Measurements from ENCODE around the gene ZC3H10.

The ZC3H10 gene

DNA sequence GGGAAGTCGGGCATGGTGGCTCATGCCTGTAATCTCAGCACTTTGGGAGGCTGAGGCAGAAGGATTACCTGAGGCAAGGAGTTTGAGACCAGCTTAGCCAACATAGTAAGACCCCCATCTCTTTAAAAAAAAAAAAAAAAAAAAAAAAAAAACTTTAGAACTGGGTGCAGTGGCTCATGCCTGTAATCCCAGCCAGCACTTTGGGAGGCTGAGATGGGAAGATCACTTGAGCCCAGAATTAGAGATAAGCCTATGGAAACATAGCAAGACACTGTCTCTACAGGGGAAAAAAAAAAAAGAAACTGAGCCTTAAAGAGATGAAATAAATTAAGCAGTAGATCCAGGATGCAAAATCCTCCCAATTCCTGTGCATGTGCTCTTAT lies 15.4 kb upstream of the ZC3H10 start:
- no peak overlapping the region for H3K4me3 ChIP-seq

DNA sequence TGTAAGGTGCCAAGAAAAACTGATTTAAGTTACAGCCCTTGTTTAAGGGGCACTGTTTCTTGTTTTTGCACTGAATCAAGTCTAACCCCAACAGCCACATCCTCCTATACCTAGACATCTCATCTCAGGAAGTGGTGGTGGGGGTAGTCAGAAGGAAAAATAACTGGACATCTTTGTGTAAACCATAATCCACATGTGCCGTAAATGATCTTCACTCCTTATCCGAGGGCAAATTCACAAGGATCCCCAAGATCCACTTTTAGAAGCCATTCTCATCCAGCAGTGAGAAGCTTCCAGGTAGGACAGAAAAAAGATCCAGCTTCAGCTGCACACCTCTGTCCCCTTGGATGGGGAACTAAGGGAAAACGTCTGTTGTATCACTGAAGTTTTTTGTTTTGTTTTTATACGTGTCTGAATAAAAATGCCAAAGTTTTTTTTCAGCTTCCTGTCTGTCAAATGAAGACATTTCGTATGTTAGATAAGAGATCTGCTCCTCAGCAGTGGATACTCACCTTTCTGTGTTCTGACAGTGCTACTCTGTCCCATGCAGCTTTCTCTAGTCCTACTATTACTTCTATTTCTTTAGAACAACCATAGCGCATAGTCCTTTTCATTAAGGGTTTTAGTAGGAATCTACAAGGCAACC lies 14.9 kb upstream of the ZC3H10 start:
- Histone ChIP-seq H3K27ac (peak overlapping the region in 1 of 2 donors; percentile 73), H3K4me3 (peak overlapping the region; percentile 91)
- TF ChIP-seq, protein P1, sequence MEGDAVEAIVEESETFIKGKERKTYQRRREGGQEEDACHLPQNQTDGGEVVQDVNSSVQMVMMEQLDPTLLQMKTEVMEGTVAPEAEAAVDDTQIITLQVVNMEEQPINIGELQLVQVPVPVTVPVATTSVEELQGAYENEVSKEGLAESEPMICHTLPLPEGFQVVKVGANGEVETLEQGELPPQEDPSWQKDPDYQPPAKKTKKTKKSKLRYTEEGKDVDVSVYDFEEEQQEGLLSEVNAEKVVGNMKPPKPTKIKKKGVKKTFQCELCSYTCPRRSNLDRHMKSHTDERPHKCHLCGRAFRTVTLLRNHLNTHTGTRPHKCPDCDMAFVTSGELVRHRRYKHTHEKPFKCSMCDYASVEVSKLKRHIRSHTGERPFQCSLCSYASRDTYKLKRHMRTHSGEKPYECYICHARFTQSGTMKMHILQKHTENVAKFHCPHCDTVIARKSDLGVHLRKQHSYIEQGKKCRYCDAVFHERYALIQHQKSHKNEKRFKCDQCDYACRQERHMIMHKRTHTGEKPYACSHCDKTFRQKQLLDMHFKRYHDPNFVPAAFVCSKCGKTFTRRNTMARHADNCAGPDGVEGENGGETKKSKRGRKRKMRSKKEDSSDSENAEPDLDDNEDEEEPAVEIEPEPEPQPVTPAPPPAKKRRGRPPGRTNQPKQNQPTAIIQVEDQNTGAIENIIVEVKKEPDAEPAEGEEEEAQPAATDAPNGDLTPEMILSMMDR (IDR thresholded peaks at IDR 0.05): no peak
- no peak for DNase-seq (ENCODE audit: low spot score)

More for the DNA sequence above, 15.4 kb upstream of the ZC3H10 start:
- no peak for DNase-seq (ENCODE audit: low spot score)
- TF ChIP-seq, protein P1 (IDR thresholded peaks at IDR 0.05): no peak
- no peak overlapping the region for H3K27ac ChIP-seq

DNA sequence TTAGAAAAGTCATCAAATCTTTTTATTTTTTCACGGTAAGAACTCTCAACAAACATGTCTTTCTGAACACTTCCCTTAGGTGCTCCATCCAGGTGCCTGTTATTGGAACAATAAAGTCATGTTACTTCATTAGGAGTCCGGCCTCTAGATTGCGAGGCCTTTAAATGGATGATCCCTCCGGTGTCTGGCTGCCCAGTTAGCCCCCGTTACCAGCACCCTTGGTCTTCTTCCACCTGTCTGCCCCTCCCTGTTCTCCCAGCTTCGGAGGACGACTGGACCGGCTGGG lies 14.3 kb upstream of the ZC3H10 start:
- no peak for DNase-seq (ENCODE audit: low spot score)
- H3K27ac ChIP-seq: peak overlapping the region; percentile 73 to 93
- H3K4me3 ChIP-seq: peak overlapping the region; percentile 91
- TF ChIP-seq, protein P1 (IDR thresholded peaks at IDR 0.05): no peak

DNA sequence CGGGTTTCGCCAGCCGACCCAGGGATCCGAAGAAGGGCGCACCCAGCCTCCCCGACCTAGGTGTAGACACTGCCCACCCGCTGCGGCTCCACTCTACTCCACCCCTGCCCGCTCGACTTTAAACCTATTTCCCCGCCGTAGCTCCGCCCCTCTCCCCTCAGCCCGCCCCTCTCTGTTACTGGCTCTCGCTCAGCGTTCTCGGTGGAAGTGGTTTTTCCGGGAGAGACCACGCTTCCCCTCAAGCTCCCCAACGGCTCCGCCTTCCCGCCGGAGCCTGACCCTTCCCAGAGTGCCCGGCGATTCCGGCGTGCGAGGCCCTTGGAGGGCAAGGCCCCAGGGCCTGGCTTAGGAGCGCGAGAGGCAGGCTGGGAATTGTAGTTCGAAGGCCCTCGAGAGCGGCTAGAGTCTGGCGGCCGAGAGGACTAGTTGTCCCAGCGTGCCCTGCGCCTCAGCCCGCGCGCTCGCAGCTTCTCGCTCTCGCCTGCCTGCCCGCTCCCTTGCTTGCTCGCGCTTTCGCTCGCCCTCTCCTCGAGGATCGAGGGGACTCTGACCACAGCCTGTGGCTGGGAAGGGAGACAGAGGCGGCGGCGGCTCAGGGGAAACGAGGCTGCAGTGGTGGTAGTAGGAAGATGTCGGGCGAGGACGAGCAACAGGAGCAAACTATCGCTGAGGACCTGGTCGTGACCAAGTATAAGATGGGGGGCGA lies 13.8 kb upstream of the ZC3H10 start, which contains the start of gene PA2G4:
PA2G4 (plus strand) TSS at position 451 of the 706 bp plus-strand sequence; CDS start at position 630, 179 bp downstream.
- TF ChIP-seq, protein P1 (IDR thresholded peaks at IDR 0.05): no peak
- DNase-seq (ENCODE audit: low spot score): peak; percentile 99
- Histone ChIP-seq H3K4me3 (peak within 1 kb of the TSS; percentile 91), H3K27ac (peak within 1 kb of the TSS; percentile 73 to 93)

DNA sequence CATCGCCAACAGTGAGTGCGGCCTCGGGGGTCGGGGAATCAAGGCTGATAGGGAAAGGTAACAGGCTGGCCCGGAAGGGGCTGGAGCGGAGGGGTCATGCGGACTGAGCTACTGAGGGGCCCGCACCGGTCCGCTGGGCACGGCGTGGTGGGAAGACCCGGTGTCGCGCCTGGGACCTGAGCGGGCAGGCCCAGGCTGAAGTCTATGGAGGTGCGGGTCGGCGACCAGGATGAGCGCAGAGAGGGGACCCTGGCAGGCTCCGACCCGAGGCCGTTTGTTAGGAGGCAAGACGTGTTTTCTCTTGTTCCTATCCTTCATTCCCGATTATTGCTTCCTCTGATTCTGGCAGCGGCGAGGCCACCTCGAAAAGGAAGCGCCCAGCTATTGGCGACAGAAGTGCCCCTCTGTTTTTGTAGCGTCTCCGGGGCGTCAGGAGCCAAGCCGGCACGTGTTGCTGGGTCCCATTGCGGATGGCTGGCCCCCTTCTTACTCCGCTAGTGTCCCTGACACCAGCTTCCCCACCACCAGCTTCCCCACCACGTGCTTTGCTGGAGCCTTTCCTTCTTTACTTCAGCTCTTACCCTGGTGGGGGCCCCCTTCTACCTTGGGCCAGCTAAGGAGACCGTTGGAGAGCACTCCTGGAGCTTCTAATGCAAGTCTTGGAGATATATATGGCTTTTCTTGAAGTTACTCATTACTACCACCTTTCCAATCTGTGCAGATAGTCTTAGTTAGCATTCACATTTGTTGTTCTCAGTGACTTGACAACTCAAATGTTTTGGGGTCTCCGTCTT lies 13.1 kb upstream of the ZC3H10 start:
- Histone ChIP-seq H3K4me3 (peak overlapping the region; percentile 91), H3K27ac (peak overlapping the region; percentile 73 to 93)
- TF ChIP-seq, protein P1 (IDR thresholded peaks at IDR 0.05): no peak
- DNase-seq (ENCODE audit: low spot score): no peak

DNA sequence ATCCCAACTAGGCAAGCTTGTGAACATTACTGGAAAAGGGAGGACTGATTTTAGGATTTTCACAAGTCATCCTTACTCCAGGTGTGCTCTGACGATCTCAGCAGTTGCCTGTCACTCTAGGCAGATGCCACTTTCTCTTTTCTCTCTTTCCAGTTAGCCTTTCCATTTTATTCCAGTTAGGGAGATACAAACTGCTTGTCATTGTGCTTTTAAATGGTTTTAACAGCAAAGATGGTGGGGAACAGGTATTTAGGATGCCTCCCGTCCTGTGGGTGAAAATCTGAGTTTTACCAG lies 12.5 kb upstream of the ZC3H10 start:
- no peak for DNase-seq (ENCODE audit: low spot score)
- no peak overlapping the region for H3K27ac ChIP-seq
- TF ChIP-seq, protein P1 (IDR thresholded peaks at IDR 0.05): no peak
- peak overlapping the region; percentile 91 for H3K4me3 ChIP-seq
